HepG2 (cell line): Measurements from ENCODE around the gene SIRT7. TPM values are rescaled to one million over a fixed set of nuclear protein-coding genes. Genes with fewer than 3 reads are reported as not detected.

Source experiments
- IKZF4 ChIP-seq: sonication (generic); formaldehyde crosslinking; IDR thresholded peaks from 2 replicates; pipeline ENCODE4 v1.5.1; 2020; ENCODE audit warnings: borderline replicate concordance, mild to moderate bottlenecking, low read depth, missing genetic modification reagents; ENCODE audit errors: not compliant biosample characterization
- KAT7 ChIP-seq: IDR thresholded peaks from 2 replicates; pipeline ENCODE4 v1.6.1; 2018; ENCODE audit warnings: borderline replicate concordance, missing compliant biosample characterization
- TEAD3 ChIP-seq: optimal IDR thresholded peaks from 2 replicates; pipeline ENCODE3; 2016; ENCODE audit warnings: borderline replicate concordance
- ZKSCAN1 ChIP-seq: fragments of 150-350 bp; IDR thresholded peaks from 2 replicates; pipeline ENCODE4 v1.6.1; 2014; ENCODE audit warnings: low read length
- ZNF333 ChIP-seq: sonication (generic); formaldehyde crosslinking; IDR thresholded peaks from 2 replicates; pipeline ENCODE4 v1.4.0; 2020; ENCODE audit warnings: mild to moderate bottlenecking, missing genetic modification reagents, borderline replicate concordance
- ZNF547 ChIP-seq: sonication (generic); formaldehyde crosslinking; IDR thresholded peaks from 2 replicates; pipeline ENCODE4 v1.5.1; 2020; ENCODE audit warnings: mild to moderate bottlenecking, missing genetic modification reagents
- ZNF713 ChIP-seq: sonication (generic); formaldehyde crosslinking; IDR thresholded peaks from 2 replicates; pipeline ENCODE4 v1.4.0; 2020; ENCODE audit warnings: mild to moderate bottlenecking, missing genetic modification reagents
- polyA plus RNA-seq, 8 experiments: library from polyadenylated mRNA; depleted of rRNA in 3 of 8; stranded (reverse) in 7 of 8; unstranded in 1 of 8; fragments of >200 nt; fragmentation: Illumina TruSeq in 4 of 8; extraction: Trizol in 4 of 8; gene quantifications; 2 replicates each; pipeline versions ENCODE4 v1.2.1 to v1.2.3, GENCODE V29; 2011 to 2016; ENCODE audit warnings: low read depth in 4 of 8, missing spikeins in 1 of 8, mixed read lengths in 1 of 8; ENCODE audit not compliant: insufficient read depth in 1 of 8
- total RNA-seq, 5 experiments: library from RNA; depleted of rRNA; stranded (reverse); fragments of >200 nt; fragmentation: Illumina TruSeq; extraction: Trizol; gene quantifications; 2 replicates each; pipeline ENCODE4 v1.2.3, GENCODE V29; 2016; ENCODE audit warnings: low read depth in 1 of 5
- TF ChIP-seq, protein P1 (sequence below): sonication (generic); formaldehyde crosslinking; IDR thresholded peaks from 2 replicates; pipeline ENCODE4 v1.4.0; 2020; ENCODE audit warnings: mild to moderate bottlenecking, missing genetic modification reagents
- TF ChIP-seq, protein P2 (sequence below): sonication (generic); formaldehyde crosslinking; IDR thresholded peaks from 2 replicates; pipeline ENCODE4 v1.5.0; 2020; ENCODE audit warnings: missing genetic modification reagents, mild to moderate bottlenecking, borderline replicate concordance
- TF ChIP-seq, protein P3 (sequence below): IDR thresholded peaks from 2 replicates; pipeline ENCODE4 v1.6.1; 2016; ENCODE audit warnings: mild to moderate bottlenecking, missing biosample characterization, missing genetic modification reagents
- TF ChIP-seq, protein P4 (sequence below), 2 experiments: sonication (generic) in 1 of 2; formaldehyde crosslinking in 1 of 2; IDR thresholded peaks; 2 replicates each; pipeline versions ENCODE4 v1.6.1 to v1.9.0; 2014 to 2022; ENCODE audit warnings: antibody characterized with exemption in 1 of 2, borderline replicate concordance in 1 of 2, inconsistent platforms in 1 of 2, low read depth in 1 of 2, missing genetic modification reagents in 1 of 2

The SIRT7 gene
- total and polyA plus RNA-seq, 2 of the 13 experiments (the other 11 are each of a cell fraction or from before 2014, with no cell fraction given): 8.3 to 24.8 TPM

DNA sequence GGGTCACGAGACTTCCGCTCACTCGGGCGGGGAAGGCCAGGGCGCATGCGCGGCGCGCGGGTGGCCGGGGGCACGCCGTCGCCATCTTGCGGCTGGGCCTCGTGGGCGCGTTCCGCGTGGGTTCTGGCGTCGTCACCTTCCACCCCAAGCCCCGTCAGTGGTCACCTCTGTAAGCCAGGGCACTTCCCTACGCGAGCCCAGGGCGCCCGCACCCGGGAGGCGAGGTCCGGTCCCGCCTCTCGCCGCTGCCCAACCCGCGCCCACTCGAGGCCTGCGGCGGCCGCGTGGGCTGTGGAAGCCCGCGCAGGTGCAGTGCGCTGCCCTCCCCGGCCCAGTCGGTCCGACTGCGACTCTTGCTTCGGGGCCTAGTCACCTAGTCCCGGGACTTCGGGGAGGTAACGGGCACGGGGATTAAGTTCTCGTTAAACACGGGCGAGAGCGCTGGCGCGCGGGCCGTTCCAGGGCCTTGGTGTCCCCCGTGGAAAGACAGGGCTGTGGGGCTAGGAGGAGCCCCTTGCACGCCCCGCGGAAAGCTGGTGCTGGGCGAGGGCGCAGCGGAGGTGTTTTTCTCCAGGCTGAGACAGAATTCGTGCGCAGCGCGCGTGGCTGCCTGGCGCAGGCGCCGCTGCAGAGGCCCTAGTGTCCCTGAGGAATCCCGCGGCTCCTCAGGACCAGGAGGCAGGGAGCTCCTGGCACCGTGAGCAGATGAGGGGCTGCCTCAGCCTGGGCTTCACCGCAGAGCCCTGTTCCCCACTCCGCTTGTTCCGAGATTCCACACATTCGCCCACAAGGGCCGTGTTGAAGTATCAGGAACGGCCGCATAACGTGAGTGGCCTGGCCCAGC lies 46.4 kb downstream of the SIRT7 start (continued):
- TF ChIP-seq, protein P1, sequence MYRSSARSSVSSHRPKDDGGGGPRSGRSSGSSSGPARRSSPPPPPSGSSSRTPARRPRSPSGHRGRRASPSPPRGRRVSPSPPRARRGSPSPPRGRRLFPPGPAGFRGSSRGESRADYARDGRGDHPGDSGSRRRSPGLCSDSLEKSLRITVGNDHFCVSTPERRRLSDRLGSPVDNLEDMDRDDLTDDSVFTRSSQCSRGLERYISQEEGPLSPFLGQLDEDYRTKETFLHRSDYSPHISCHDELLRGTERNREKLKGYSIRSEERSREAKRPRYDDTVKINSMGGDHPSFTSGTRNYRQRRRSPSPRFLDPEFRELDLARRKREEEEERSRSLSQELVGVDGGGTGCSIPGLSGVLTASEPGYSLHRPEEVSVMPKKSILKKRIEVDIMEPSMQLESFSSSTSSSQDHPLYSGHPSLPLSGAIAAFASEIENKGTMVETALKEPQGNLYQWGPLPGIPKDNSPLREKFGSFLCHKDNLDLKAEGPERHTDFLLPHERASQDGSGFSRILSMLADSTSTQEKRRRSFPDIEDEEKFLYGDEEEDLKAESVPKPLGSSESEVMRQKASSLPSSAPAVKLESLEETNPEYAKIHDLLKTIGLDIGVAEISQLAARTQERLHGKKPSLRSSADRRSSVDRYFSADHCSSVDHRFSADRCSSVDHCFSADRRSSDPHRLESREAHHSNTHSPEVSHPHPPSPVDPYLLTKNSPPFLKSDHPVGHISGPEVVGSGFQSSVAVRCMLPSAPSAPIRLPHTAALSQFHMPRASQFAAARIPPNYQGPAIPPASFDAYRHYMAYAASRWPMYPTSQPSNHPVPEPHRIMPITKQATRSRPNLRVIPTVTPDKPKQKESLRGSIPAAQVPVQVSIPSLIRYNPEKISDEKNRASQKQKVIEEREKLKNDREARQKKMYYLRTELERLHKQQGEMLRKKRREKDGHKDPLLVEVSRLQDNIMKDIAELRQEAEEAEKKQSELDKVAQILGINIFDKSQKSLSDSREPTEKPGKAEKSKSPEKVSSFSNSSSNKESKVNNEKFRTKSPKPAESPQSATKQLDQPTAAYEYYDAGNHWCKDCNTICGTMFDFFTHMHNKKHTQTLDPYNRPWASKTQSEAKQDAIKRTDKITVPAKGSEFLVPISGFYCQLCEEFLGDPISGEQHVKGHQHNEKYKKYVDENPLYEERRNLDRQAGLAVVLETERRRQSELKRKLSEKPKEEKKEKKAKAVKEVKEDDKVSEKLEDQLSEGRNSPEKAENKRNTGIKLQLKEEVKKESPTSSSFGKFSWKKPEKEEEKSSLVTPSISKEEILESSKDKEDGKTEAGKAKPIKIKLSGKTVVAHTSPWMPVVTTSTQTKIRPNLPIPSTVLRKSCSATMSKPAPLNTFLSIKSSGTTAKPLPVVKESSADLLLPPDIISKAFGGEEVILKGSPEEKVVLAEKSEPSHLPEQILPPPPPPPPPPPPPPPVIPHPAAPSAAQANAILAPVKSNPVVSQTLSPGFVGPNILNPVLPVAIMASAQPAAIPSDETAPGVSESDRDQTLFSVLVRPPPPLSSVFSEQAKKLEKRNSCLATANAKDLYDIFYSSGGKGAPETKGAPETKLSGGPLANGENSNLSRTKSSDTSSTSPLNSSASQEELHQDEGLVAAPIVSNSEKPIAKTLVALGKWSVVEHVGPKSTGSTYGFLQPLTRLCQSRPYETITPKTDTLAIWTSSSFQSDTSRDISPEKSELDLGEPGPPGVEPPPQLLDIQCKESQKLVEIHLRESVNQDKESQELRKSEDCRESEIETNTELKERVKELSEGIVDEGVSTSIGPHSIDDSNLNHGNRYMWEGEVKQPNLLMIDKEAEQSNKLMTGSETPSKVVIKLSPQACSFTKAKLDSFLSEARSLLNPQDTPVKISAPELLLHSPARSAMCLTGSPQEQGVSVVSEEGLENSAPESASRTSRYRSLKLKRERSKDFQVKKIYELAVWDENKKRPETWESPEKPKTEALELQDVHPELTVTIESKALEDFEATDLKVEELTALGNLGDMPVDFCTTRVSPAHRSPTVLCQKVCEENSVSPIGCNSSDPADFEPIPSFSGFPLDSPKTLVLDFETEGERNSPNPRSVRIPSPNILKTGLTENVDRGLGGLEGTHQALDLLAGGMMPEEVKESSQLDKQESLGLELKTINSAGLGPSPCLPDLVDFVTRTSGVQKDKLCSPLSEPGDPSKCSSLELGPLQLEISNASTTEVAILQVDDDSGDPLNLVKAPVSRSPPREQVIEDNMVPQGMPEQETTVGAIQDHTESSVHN: peak; percentile 94
- TF ChIP-seq KAT7 (peak; percentile 79; the same call in 1 of the 2 replicates), ZNF713 (CRISPR knock-in tag) (peak; percentile 62), TEAD3 (peak; percentile 68), ZNF333 (CRISPR knock-in tag) (peak; percentile 92; the same call in 1 of the 2 replicates), ZKSCAN1 (no peak; the same call in 1 of the 2 replicates), ZNF547 (peak; percentile 99), IKZF4 (CRISPR knock-in tag) (peak; percentile 90)
- TF ChIP-seq, protein P2, sequence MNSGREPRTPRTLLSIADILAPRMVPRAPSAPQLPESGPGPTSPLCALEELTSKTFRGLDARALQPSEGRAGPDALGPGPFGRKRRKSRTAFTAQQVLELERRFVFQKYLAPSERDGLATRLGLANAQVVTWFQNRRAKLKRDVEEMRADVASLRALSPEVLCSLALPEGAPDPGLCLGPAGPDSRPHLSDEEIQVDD (CRISPR knock-in tag): peak; percentile 99; the same call in 1 of the 2 replicates
- TF ChIP-seq, protein P3, sequence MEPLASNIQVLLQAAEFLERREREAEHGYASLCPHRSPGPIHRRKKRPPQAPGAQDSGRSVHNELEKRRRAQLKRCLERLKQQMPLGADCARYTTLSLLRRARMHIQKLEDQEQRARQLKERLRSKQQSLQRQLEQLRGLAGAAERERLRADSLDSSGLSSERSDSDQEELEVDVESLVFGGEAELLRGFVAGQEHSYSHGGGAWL (CRISPR knock-in tag): peak; percentile 92
- TF ChIP-seq, protein P4, sequence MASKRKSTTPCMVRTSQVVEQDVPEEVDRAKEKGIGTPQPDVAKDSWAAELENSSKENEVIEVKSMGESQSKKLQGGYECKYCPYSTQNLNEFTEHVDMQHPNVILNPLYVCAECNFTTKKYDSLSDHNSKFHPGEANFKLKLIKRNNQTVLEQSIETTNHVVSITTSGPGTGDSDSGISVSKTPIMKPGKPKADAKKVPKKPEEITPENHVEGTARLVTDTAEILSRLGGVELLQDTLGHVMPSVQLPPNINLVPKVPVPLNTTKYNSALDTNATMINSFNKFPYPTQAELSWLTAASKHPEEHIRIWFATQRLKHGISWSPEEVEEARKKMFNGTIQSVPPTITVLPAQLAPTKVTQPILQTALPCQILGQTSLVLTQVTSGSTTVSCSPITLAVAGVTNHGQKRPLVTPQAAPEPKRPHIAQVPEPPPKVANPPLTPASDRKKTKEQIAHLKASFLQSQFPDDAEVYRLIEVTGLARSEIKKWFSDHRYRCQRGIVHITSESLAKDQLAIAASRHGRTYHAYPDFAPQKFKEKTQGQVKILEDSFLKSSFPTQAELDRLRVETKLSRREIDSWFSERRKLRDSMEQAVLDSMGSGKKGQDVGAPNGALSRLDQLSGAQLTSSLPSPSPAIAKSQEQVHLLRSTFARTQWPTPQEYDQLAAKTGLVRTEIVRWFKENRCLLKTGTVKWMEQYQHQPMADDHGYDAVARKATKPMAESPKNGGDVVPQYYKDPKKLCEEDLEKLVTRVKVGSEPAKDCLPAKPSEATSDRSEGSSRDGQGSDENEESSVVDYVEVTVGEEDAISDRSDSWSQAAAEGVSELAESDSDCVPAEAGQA (IDR thresholded peaks at IDR 0.05; ENCODE audit: low read depth): peak; percentile 87
- TF ChIP-seq, protein P4 (CRISPR knock-in tag; IDR thresholded peaks at IDR 0.05; ENCODE audit: borderline replicate concordance): peak; percentile 88
